GM12875 (cell line): ENCODE measurements around the gene PXMP2.

Experiments
- H3K4me3 ChIP-seq: one replicate; pipeline ENCODE4 v1.5.1; 2011; ENCODE audit warnings: low read depth, low read length, control low read depth
- TF ChIP-seq, protein P1 (sequence below): IDR thresholded peaks from 2 replicates; pipeline ENCODE4 v1.5.1; 2011; ENCODE audit warnings: low read depth, mild to moderate bottlenecking, control low read depth, inconsistent platforms, low read length, moderate library complexity, borderline replicate concordance; ENCODE audit not compliant: insufficient read depth

The PXMP2 gene

DNA sequence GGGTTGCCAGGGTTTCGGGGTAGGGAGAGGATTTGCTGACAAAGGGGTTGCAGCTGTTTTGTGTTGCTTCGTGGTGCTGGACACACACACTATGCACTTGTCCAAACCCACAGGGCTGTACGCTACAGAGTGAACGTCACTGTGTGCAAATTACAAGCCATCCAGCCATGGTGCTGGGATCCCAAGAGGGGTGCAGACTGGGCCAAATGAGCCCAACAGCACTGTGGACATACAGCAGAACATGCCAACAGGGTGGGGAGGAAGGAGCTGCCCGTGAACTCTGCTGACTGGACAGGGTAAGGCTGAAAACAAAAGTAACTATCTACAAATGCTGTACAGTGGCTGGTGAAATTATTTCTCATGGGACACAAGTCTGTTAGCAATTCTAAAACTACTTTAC lies 25.4 kb upstream of the PXMP2 start:
- TF ChIP-seq, protein P1, sequence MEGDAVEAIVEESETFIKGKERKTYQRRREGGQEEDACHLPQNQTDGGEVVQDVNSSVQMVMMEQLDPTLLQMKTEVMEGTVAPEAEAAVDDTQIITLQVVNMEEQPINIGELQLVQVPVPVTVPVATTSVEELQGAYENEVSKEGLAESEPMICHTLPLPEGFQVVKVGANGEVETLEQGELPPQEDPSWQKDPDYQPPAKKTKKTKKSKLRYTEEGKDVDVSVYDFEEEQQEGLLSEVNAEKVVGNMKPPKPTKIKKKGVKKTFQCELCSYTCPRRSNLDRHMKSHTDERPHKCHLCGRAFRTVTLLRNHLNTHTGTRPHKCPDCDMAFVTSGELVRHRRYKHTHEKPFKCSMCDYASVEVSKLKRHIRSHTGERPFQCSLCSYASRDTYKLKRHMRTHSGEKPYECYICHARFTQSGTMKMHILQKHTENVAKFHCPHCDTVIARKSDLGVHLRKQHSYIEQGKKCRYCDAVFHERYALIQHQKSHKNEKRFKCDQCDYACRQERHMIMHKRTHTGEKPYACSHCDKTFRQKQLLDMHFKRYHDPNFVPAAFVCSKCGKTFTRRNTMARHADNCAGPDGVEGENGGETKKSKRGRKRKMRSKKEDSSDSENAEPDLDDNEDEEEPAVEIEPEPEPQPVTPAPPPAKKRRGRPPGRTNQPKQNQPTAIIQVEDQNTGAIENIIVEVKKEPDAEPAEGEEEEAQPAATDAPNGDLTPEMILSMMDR, result no peak
- H3K4me3 ChIP-seq, result no peak overlapping the region

DNA sequence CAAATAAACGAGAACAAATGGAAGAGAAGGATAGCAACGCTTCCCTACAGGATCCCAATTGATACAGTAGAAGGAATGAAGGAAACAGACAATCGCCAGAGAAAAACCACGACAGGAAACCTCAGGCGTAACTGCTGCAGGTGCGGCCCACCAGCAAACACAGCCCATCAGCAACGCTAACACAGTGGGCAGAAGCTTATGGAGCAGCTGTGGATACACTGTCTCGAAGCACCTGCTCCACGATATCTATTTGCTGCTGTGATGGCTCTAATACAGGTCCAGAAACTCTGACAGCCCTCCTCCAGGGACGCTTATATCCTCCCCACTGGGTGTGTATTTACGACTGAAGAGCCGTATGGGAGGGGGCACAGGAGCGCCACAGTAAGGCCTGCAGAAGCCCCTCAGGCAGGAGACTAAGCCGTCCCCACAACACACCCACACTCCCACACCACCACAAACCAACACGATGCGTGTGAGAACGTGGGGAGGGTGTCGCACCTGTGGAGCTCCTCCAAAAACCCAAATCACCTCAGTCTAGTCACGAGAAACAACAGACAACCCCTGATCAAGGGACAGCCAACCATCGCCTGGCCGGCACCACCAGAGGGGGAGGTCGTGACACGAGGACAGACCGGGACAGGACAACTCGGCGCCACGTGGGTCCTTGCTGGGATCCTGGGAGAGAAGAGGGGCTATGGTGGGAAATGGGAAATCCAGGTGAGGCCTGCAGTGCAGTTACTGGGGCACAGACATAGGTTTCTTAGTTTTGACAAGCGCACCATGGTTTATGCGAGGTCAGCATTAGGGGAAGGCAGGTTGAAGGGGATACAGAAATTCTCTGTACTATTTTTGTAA lies 24.3 kb upstream of the PXMP2 start:
- TF ChIP-seq, protein P1, result no peak
- no peak overlapping the region for H3K4me3 ChIP-seq

DNA sequence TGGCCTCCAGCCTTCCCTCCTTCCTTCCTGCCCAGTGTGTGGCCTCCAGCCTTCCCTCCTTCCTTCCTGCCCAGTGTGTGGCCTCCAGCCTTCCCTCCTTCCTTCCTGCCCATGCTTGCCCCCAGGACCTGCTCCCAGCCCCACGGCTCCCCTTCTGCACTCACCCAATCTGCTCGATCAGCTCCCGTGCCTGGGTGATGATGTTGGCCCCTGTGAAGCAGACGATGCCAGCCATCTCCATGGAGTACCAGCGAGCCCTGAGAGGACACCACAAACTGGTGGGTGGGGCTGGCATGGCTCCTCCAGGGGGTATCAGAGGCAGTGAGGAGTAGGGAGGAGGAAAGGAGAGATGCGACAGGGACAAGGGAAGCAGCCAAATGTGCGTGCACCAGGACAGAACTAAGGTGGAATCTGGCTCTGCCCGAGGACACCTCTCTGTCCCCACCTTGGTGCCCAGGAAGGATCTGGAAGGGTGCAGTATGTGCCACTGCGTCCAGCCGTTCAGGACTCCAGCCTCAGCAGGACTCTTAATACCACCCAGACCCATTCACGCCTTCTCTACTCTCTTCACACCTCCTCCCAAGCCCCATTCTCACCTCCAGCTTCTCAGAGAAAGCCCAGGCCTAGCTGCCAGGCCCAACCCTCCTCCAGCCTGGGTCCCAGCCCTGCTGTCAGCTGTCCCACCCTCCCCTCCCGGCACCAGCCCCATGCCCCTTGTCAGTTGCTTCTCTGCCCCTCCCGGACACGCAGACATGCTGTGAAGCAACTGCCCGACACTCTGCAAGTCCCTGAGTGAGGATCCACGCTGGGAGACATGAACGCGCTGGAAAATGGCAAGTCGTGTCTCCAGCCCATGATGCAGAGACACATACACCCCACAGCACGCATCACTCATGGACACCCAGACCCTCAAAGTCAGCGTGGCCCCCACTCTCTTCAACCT lies 22.9 kb upstream of the PXMP2 start:
- no peak overlapping the region for H3K4me3 ChIP-seq
- TF ChIP-seq, protein P1, result no peak

DNA sequence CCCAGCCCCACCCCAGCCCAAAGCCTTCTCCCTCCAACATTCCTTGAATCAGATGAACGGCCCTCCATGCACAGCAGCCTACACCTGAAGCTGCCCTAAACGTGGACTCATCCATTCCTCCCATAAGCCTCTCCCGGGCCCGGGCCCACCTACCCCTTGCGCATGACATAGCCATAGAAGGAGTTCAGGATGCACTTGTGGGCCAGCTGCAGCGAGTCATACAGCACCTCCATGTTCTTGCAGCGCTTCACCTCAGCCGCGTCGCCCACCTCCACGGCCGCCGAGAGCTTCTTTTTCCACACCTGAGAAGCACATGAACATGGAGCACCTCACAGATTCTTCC lies 22.3 kb upstream of the PXMP2 start:
- H3K4me3 ChIP-seq, result no peak overlapping the region
- TF ChIP-seq, protein P1, result no peak

DNA sequence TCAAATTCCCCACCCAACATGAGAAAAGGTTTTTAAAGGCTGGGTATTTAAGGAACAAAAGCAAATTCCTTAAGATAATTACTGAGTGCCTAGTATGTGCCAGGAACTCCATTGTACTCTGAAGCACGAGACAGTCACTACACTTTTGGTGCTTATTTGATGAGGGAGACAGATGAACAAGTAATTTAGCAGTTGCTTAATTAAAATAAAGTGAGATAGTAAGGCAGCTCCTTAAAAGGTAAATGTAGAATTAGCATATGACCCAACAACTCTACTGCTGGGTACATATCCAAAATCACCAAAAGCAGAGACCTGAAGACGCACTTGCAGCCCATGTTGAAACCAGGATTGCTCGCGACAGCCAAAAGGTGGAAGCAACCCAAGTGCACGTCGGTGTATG lies 21.6 kb upstream of the PXMP2 start:
- no peak overlapping the region for H3K4me3 ChIP-seq
- TF ChIP-seq, protein P1, result no peak

DNA sequence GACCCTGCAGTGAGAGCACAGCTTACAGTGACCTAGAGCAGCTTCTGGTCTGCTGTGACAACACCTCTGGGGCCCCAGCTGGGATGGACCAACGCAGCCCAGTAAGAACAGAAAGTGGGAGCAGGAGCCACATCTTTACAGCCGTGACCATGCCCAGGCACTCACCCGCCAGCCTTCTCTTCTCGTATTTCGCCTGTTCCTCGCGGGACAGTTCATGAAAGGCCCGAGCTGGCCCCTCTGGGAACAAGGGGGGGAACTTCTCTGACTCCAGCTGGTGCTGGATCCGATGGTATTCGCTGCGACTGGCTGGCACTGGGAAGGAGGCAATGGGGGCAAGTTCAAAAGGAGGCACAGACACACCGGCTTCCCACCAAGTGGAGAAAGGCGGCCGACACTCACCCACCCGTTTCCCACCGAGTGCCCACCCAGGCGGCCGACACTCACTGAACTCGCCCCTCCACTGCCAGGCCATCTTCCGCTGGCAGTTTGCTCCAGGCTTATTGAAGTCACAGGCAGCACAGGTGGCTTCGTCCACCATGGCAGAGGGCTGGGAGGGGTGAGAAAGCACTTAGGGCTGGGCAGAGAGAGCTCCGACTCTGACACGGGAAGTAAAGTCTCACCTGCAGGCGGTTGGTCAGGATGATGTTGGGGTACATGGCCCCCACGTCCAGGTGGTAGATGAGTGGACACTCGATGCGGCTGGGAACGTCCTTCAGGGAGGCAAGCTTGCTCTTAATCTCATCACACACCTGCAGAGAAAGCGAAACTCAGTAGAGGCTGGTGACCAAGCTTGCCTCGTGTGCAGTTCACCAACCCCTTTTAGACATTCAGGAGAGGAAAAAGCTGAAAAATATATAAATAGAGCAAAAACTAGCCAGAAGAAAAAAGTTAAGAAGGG lies 18.9 kb upstream of the PXMP2 start:
- no peak overlapping the region for H3K4me3 ChIP-seq
- TF ChIP-seq, protein P1, result no peak
